HCT116 (cell line): ENCODE measurements around the gene CDK10. TPM values are rescaled to one million over a fixed set of nuclear protein-coding genes. Genes with fewer than 3 reads are reported as not detected.

Experiments
- ATAC-seq: fragments of 200-7000 bp; cut with Tn5 transposase; 2 replicates; pipeline ENCODE4 v1.9.1; 2020; ENCODE audit warnings: mild to moderate bottlenecking, moderate library complexity
- BruUV-seq: library from RNA; stranded (reverse); fragments of 400-500 nt; replicated peaks from 2 replicates; lab custom pipeline; 2021; lab: Mats Ljungman, UMichigan
- CTCF ChIA-PET: fragments of 300-600 bp; sonication (Branson Sonifier 250); formaldehyde crosslinking; loops from one replicate; lab custom pipeline; 2021; ENCODE audit warnings: antibody characterized with exemption; lab: Charles Lee
- POLR2A ChIA-PET: fragments of 300-600, 350-600 bp; sonication (Branson Sonifier 250); formaldehyde crosslinking; loops from one replicate; lab custom pipeline; 2021; ENCODE audit warnings: antibody characterized with exemption; lab: Charles Lee
- RAD21 ChIA-PET, 2 experiments: fragments of 300-600 bp; sonication (Branson Sonifier 250); formaldehyde crosslinking; loops; one replicate each; lab custom pipeline; 2023; ENCODE audit warnings: low total read pairs in 2 of 2; ENCODE audit not compliant: uncharacterized antibody in 2 of 2, unreplicated experiment in 2 of 2, low non-redundant PET in 1 of 2; lab: Charles Lee
- DNase-seq: peaks from one replicate; pipeline ENCODE4 v3.0.0-alpha.2; 2010; ENCODE audit warnings: low read depth, low spot score
- H2AFZ ChIP-seq: fragments of 200-600 bp; shearing (Covaris generic), sonication (generic); 2 replicates; pipeline ENCODE4 v1.6.1; 2017; ENCODE audit warnings: low read depth, mixed run types, mixed read lengths, antibody characterized with exemption, low read length; ENCODE audit not compliant: poor library complexity, severe bottlenecking
- H3K27ac ChIP-seq: 2 replicates; pipeline ENCODE4 v1.5.1; 2012; ENCODE audit warnings: low read depth, low read length
- H3K27me3 ChIP-seq: fragments of 200-600 bp; sonication (generic); 2 replicates; pipeline ENCODE4 v1.6.1; 2016; ENCODE audit warnings: mixed run types, low read length, mixed read lengths; ENCODE audit not compliant: insufficient read depth
- H3K36me3 ChIP-seq, 2 experiments: fragments of 200-500 bp in 1 of 2; fragments of 200-600 bp in 1 of 2; sonication (Bioruptor generic) in 1 of 2; sonication (generic) in 1 of 2; 2 replicates each; pipeline versions ENCODE4 v1.5.1 to v1.6.1; 2014 to 2016; ENCODE audit warnings: low read length in 2 of 2, inconsistent platforms in 1 of 2, mixed read lengths in 1 of 2, mixed run types in 1 of 2; ENCODE audit not compliant: insufficient read depth in 2 of 2, control insufficient read depth in 1 of 2
- H3K4me1 ChIP-seq, 2 experiments: fragments of 200-600 bp in 1 of 2; sonication (generic) in 1 of 2; 2 replicates each; pipeline versions ENCODE4 v1.5.1 to v1.6.1; 2012 to 2017; ENCODE audit warnings: low read length in 2 of 2, inconsistent platforms in 1 of 2, mild to moderate bottlenecking in 1 of 2, mixed read lengths in 1 of 2, mixed run types in 1 of 2, moderate library complexity in 1 of 2; ENCODE audit not compliant: insufficient read depth in 2 of 2, control insufficient read depth in 1 of 2
- H3K4me2 ChIP-seq: fragments of 200-600 bp; sonication (generic); 2 replicates; pipeline ENCODE4 v1.6.1; 2017; ENCODE audit warnings: mixed run types, low read length, mixed read lengths
- H3K4me3 ChIP-seq, 2 experiments: fragments of 200-600 bp in 1 of 2; sonication (generic) in 1 of 2; replicated peaks in 1 of 2; 2 replicates each; pipeline ENCODE4 v1.5.1; 2011 to 2016; ENCODE audit warnings: low read length in 2 of 2, control low read depth in 1 of 2, low read depth in 1 of 2, mild to moderate bottlenecking in 1 of 2, mixed read lengths in 1 of 2, mixed run types in 1 of 2
- H3K79me2 ChIP-seq: fragments of 200-600 bp; sonication (generic); 2 replicates; pipeline ENCODE4 v1.6.1; 2017; ENCODE audit warnings: mild to moderate bottlenecking, mixed run types, low read length, moderate library complexity, mixed read lengths; ENCODE audit not compliant: insufficient read depth
- H3K9ac ChIP-seq: fragments of 200-600 bp; sonication (generic); 2 replicates; pipeline ENCODE4 v1.6.1; 2016; ENCODE audit warnings: low read length, mixed read lengths
- H3K9me2 ChIP-seq: fragments of 200-600 bp; sonication (generic), shearing (Covaris generic); 2 replicates; pipeline ENCODE4 v1.6.1; 2017; ENCODE audit warnings: mixed run types, mild to moderate bottlenecking, moderate library complexity; ENCODE audit not compliant: insufficient read depth
- H3K9me3 ChIP-seq, 2 experiments: fragments of 200-500 bp in 1 of 2; fragments of 200-600 bp in 1 of 2; sonication (Bioruptor generic) in 1 of 2; sonication (generic) in 1 of 2; 2 replicates each; pipeline ENCODE4 v1.6.1; 2014 to 2017; ENCODE audit warnings: low read length in 2 of 2, mixed read lengths in 2 of 2, inconsistent platforms in 1 of 2, low read depth in 1 of 2, mild to moderate bottlenecking in 1 of 2, mixed run types in 1 of 2, moderate library complexity in 1 of 2; ENCODE audit not compliant: control insufficient read depth in 1 of 2, insufficient read depth in 1 of 2
- H4K20me1 ChIP-seq: fragments of 200-600 bp; sonication (generic), shearing (Covaris generic); 2 replicates; pipeline ENCODE4 v1.6.1; 2017; ENCODE audit warnings: mixed run types, mild to moderate bottlenecking, moderate library complexity; ENCODE audit not compliant: insufficient read depth
- ATF3 ChIP-seq: IDR thresholded peaks from 2 replicates; pipeline ENCODE4 v1.6.1; 2012
- CBX3 ChIP-seq: IDR thresholded peaks from 2 replicates; pipeline ENCODE4 v1.6.1; 2012; ENCODE audit warnings: low read depth
- CTCF ChIP-seq, 3 experiments: fragments of 200-600 bp in 1 of 3; sonication (generic) in 1 of 3; IDR thresholded peaks in 2 of 3; conservative IDR thresholded peaks in 1 of 3; 2 replicates each; pipeline ENCODE4 v1.5.1; 2012 to 2017; ENCODE audit warnings: low read depth in 2 of 3, low read length in 2 of 3, antibody characterized with exemption in 1 of 3, borderline replicate concordance in 1 of 3, control low read depth in 1 of 3, mild to moderate bottlenecking in 1 of 3, mixed read lengths in 1 of 3, mixed run types in 1 of 3, moderate library complexity in 1 of 3; ENCODE audit not compliant: insufficient read depth in 1 of 3
- EGR1 ChIP-seq: IDR thresholded peaks from 2 replicates; pipeline ENCODE4 v1.6.1; 2012; ENCODE audit warnings: low read depth
- EZH2 ChIP-seq: fragments of 200-600 bp; sonication (generic); IDR thresholded peaks from 2 replicates; pipeline ENCODE4 v1.6.1; 2017; ENCODE audit warnings: antibody characterized with exemption, mixed run types
- EZH2phosphoT487 ChIP-seq: fragments of 200-600 bp; IDR thresholded peaks from 2 replicates; pipeline ENCODE4 v1.6.1; 2018; ENCODE audit warnings: antibody characterized with exemption, borderline replicate concordance
- FOSL1 ChIP-seq: IDR thresholded peaks from 2 replicates; pipeline ENCODE4 v1.6.1; 2012; ENCODE audit warnings: low read depth
- JUND ChIP-seq: IDR thresholded peaks from 2 replicates; pipeline ENCODE4 v1.6.1; 2012
- MAX ChIP-seq: IDR thresholded peaks from 2 replicates; pipeline ENCODE4 v1.6.1; 2012
- POLR2A ChIP-seq: IDR thresholded peaks from 2 replicates; pipeline ENCODE4 v1.7.0; 2011; ENCODE audit warnings: borderline replicate concordance; ENCODE audit not compliant: insufficient read depth, insufficient read length; ENCODE audit errors: extremely low read depth
- POLR2AphosphoS5 ChIP-seq: IDR thresholded peaks from 2 replicates; pipeline ENCODE4 v1.6.1; 2011; ENCODE audit warnings: mild to moderate bottlenecking, low read depth, low read length, moderate library complexity
- RAD21 ChIP-seq: IDR thresholded peaks from 2 replicates; pipeline ENCODE4 v1.6.1; 2012; ENCODE audit warnings: low read depth, mild to moderate bottlenecking
- REST ChIP-seq: IDR thresholded peaks from 2 replicates; pipeline ENCODE4 v1.6.1; 2012; ENCODE audit warnings: low read depth
- SP1 ChIP-seq: IDR thresholded peaks from 2 replicates; pipeline ENCODE4 v1.6.1; 2012; ENCODE audit warnings: low read depth
- SRF ChIP-seq: IDR thresholded peaks from 2 replicates; pipeline ENCODE4 v1.6.1; 2012; ENCODE audit warnings: low read depth
- TCF7L2 ChIP-seq: IDR thresholded peaks from 2 replicates; pipeline ENCODE4 v1.7.0; 2011; ENCODE audit warnings: borderline replicate concordance, inconsistent platforms; ENCODE audit not compliant: insufficient read depth, insufficient read length; ENCODE audit errors: extremely low read depth
- YY1 ChIP-seq: IDR thresholded peaks from 2 replicates; pipeline ENCODE4 v1.6.1; 2011; ENCODE audit warnings: low read length, low read depth, moderate library complexity, mild to moderate bottlenecking; ENCODE audit not compliant: insufficient replicate concordance; ENCODE audit errors: extremely low read depth
- ZBTB33 ChIP-seq: IDR thresholded peaks from 2 replicates; pipeline ENCODE4 v1.6.1; 2011; ENCODE audit warnings: mild to moderate bottlenecking, low read length, moderate library complexity; ENCODE audit not compliant: insufficient replicate concordance; ENCODE audit errors: extremely low read depth
- ZFX ChIP-seq: fragments of 450-650 bp; IDR thresholded peaks from 2 replicates; pipeline ENCODE4 v1.6.1; 2017
- ZNF274 ChIP-seq: fragments of 200-500 bp; sonication (Bioruptor generic); IDR thresholded peaks from 2 replicates; pipeline ENCODE4 v1.6.1; 2014; ENCODE audit warnings: mild to moderate bottlenecking, low read depth, low read length, inconsistent platforms
- intact Hi-C: fragments of 100-400 bp; cut with micrococcal nuclease; formaldehyde crosslinking; loops from 2 replicates; pipeline ENCODE4 v1.10.0; 2022
- total RNA-seq: library from RNA; stranded (reverse); gene quantifications from one replicate; pipeline ENCODE4 v1.2.1, GENCODE V29; 2021; ENCODE audit not compliant: unreplicated experiment

Gene CDK10
- total RNA-seq, 1 experiment from 2014 or later = 165 TPM

- Histone ChIP-seq H3K27me3 (no peaks in the 10 kb centered on the region), H3K27ac (no peak overlapping the region), H2AFZ (no peak overlapping the region), H3K4me1 (peaks cover 11 to 21% of the 10 kb centered on the region in 2 experiments; a peak in 3 of 4 replicates), H3K4me3 (no peak overlapping the region), H3K9ac (no peak overlapping the region), H3K4me2 (no peak overlapping the region), H3K36me3 (peaks cover 11 to 25% of the 10 kb centered on the region in 2 experiments; a peak in 3 of 4 replicates), H3K9me2 (no peaks in the 10 kb centered on the region), H4K20me1 (no peaks in the 10 kb centered on the region; the same call in 1 of the 2 replicates), H3K9me3 (no peaks in the 10 kb centered on the region), H3K79me2 (peaks cover 74% of the 10 kb centered on the region)
- POLR2A ChIA-PET = no interaction called here
- no peak for TF ChIP-seq MAX
- TF ChIP-seq FOSL1 = no peak
- no peak for TF ChIP-seq RAD21
- no peak for TF ChIP-seq TCF7L2
- no peak for TF ChIP-seq POLR2AphosphoS5
- TF ChIP-seq ATF3 = no peak
- TF ChIP-seq YY1 = no peak
- TF ChIP-seq EZH2phosphoT487 = no peak
- TF ChIP-seq ZNF274 = no peak
- TF ChIP-seq CTCF (IDR thresholded peaks at IDR 0.05 in 2 of 3, conservative IDR thresholded peaks at IDR 0.05 in 1 of 3; ENCODE audit: borderline replicate concordance in 1 of 3, insufficient read depth in 1 of 3, low read depth in 2 of 3, low read length in 2 of 3) = no peak
- TF ChIP-seq POLR2A = no peak
- no peak for TF ChIP-seq EGR1
- no peak for TF ChIP-seq CBX3
- no peak for TF ChIP-seq SRF
- TF ChIP-seq SP1 = no peak
- no peak for TF ChIP-seq ZFX
- no peak for TF ChIP-seq ZBTB33
- no peak for TF ChIP-seq REST
- TF ChIP-seq JUND = no peak
- no peak for TF ChIP-seq EZH2
- RAD21 ChIA-PET = interaction anchor here in 1 of 2 experiments (0.7 kb wide), 1 partner anchor 12 kb away, joined by 4 read pairs; no protein-coding TSS in a partner anchor
- CTCF ChIA-PET = no interaction called here
- intact Hi-C loops = no loop called here
- TSS peak; percentile 13 for BruUV-seq
- DNase-seq (no peak), ATAC-seq (no peak)
Observed at GRCh38 chr16:89653656-89654295, 32.7 kb upstream of the CDK10 start.
